SK-N-MC (cell line): ENCODE measurements around the gene CD58.

Experiments used
- EZH2 ChIP-seq: fragments of 200-600 bp; sonication (generic); IDR thresholded peaks from one replicate; pipeline ENCODE4 v1.6.1; 2017; ENCODE audit warnings: antibody characterized with exemption
- POLR2AphosphoS5 ChIP-seq: IDR thresholded peaks from 2 replicates; pipeline ENCODE4 v1.6.1; 2012; ENCODE audit warnings: mild to moderate bottlenecking, low read depth, low read length, borderline replicate concordance

DNA sequence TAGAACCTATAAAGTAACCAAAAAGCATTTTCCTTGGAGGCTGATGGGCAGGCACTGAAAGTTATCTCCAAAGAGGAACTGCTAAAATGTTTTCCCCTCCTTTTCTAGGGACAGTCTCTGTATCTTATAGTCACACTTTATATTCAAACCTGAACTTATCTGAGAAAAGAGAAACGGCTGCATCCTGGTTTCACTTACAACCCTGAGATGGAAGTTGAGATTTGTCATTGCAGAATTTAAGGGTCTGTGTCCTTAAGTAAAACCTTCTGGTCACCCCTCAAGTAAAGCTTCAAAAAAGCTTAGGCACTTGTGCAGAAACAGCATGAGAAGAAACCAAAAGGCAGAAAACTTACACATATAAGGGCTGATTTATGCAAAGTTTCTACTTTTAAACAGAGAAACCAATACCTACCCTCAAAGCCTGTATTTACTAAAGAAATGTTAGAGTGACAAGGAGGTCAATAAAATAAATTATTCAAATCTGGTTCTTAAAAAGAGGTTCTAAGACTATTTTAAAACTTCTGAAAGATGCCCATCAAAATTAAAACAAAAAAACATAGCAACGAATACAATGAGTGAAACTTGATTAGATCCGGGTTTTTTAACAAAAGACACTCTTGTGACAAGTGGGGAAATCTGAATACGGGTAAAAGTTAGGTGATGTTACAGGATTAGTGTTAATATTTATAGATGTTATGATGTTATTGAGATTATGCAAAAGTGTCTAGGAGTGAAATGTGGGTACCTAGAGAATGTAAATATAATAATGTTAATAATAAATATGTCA, 9.9 kb downstream of the CD58 start:
- TF ChIP-seq POLR2AphosphoS5 (no peak), EZH2 (no peak)
